Liver (tissue), 9 donors: ENCODE measurements around the gene B4GALT5. TPM values are rescaled to one million over a fixed set of nuclear protein-coding genes. Genes with fewer than 3 reads are reported as not detected.

Experiments used
- DNase-seq: peaks from one replicate; pipeline ENCODE4 v3.0.0-alpha.2; 2017; ENCODE audit warnings: low spot score
- H3K27ac ChIP-seq, 2 donors: one replicate each; pipeline ENCODE4 v1.7.0; 2013; ENCODE audit warnings: inconsistent platforms in 2 of 2, low read length in 2 of 2, control low read depth in 1 of 2, low read depth in 1 of 2, mild to moderate bottlenecking in 1 of 2
- H3K27me3 ChIP-seq, 4 donors: one replicate each; pipeline versions ENCODE4 v1.6.1 to v1.7.0; 2013; ENCODE audit warnings: low read length in 3 of 4, inconsistent platforms in 1 of 4, mild to moderate bottlenecking in 1 of 4, moderate library complexity in 1 of 4; ENCODE audit not compliant: control insufficient read depth in 4 of 4, insufficient read depth in 4 of 4
- H3K36me3 ChIP-seq, 4 donors: one replicate each; pipeline versions ENCODE4 v1.6.1 to v1.7.0; 2013; ENCODE audit warnings: low read length in 3 of 4, mild to moderate bottlenecking in 3 of 4, low read depth in 1 of 4, moderate library complexity in 1 of 4; ENCODE audit not compliant: control insufficient read depth in 4 of 4, insufficient read depth in 3 of 4
- H3K4me1 ChIP-seq, 4 donors: one replicate each; pipeline versions ENCODE4 v1.6.1 to v1.7.0; 2013; ENCODE audit warnings: low read length in 3 of 4, mild to moderate bottlenecking in 3 of 4, moderate library complexity in 1 of 4; ENCODE audit not compliant: control insufficient read depth in 4 of 4, insufficient read depth in 4 of 4
- H3K4me3 ChIP-seq, 3 donors: one replicate each; pipeline versions ENCODE4 v1.6.1 to v1.7.0; 2013; ENCODE audit warnings: low read length in 3 of 3, control low read depth in 1 of 3, low read depth in 1 of 3, mild to moderate bottlenecking in 1 of 3
- H3K9ac ChIP-seq, 2 donors: one replicate each; pipeline ENCODE4 v1.7.0; 2013; ENCODE audit warnings: low read length in 2 of 2, mild to moderate bottlenecking in 2 of 2, moderate library complexity in 2 of 2, control low read depth in 1 of 2, low read depth in 1 of 2
- H3K9me3 ChIP-seq, 4 donors: one replicate each; pipeline versions ENCODE4 v1.6.1 to v1.7.0; 2013; ENCODE audit warnings: low read length in 3 of 4; ENCODE audit not compliant: control insufficient read depth in 4 of 4
- EGR1 ChIP-seq, 2 donors: IDR thresholded peaks; 2 replicates each; pipeline ENCODE4 v1.6.1; 2016 to 2018; ENCODE audit warnings: antibody characterized with exemption in 2 of 2, low read depth in 2 of 2
- FOXA1 ChIP-seq: IDR thresholded peaks from 2 replicates; pipeline ENCODE4 v1.6.1; 2016; ENCODE audit warnings: antibody characterized with exemption
- FOXA2 ChIP-seq: IDR thresholded peaks from 2 replicates; pipeline ENCODE4 v1.6.1; 2016; ENCODE audit warnings: antibody characterized with exemption
- GABPA ChIP-seq, 2 donors: IDR thresholded peaks in 1 of 2; conservative IDR thresholded peaks in 1 of 2; 2 replicates each; pipeline ENCODE4 v1.6.1; 2016; ENCODE audit warnings: antibody characterized with exemption in 2 of 2, mild to moderate bottlenecking in 1 of 2, moderate library complexity in 1 of 2
- HNF4A ChIP-seq, 2 donors: conservative IDR thresholded peaks; 2 replicates each; pipeline ENCODE4 v1.6.1; 2016; ENCODE audit warnings: antibody characterized with exemption in 2 of 2, mild to moderate bottlenecking in 2 of 2
- HNF4G ChIP-seq: IDR thresholded peaks from 2 replicates; pipeline ENCODE4 v1.6.1; 2016; ENCODE audit warnings: antibody characterized with exemption
- JUND ChIP-seq, 2 donors: IDR thresholded peaks; 2 replicates each; pipeline ENCODE4 v1.6.1; 2016; ENCODE audit warnings: antibody characterized with exemption in 2 of 2
- NR2F2 ChIP-seq: IDR thresholded peaks from 2 replicates; pipeline ENCODE4 v1.6.1; 2016; ENCODE audit warnings: antibody characterized with exemption
- RAD21 ChIP-seq, 2 donors: IDR thresholded peaks; 2 replicates each; pipeline ENCODE4 v1.6.1; 2016; ENCODE audit warnings: antibody characterized with exemption in 2 of 2, mild to moderate bottlenecking in 2 of 2
- RXRA ChIP-seq, 2 donors: IDR thresholded peaks; 2 replicates each; pipeline ENCODE4 v1.6.1; 2017 to 2018; ENCODE audit warnings: antibody characterized with exemption in 2 of 2, mild to moderate bottlenecking in 1 of 2
- SP1 ChIP-seq: IDR thresholded peaks from 2 replicates; pipeline ENCODE4 v1.6.1; 2018; ENCODE audit warnings: antibody characterized with exemption, mild to moderate bottlenecking
- TAF1 ChIP-seq: conservative IDR thresholded peaks from 2 replicates; pipeline ENCODE4 v1.6.1; 2016; ENCODE audit warnings: antibody characterized with exemption, mild to moderate bottlenecking
- YY1 ChIP-seq: IDR thresholded peaks from 2 replicates; pipeline ENCODE4 v1.6.1; 2016; ENCODE audit warnings: antibody characterized with exemption, mild to moderate bottlenecking
- WGBS: extraction: QIAGEN DNeasy Blood & Tissue Kit; methylation state at CpG from one replicate; pipeline ENCODE4 v1.1.7; 2013; 5-methylcytosine and 5-hydroxymethylcytosine counted together
- polyA plus RNA-seq, 2 donors: library from polyadenylated mRNA; stranded (reverse) in 1 of 2; unstranded in 1 of 2; fragments of 200-250 nt in 1 of 2; fragments of >200 nt in 1 of 2; fragmentation: Nextera tagmentation in 1 of 2; extraction: Ambion mirVana in 1 of 2; gene quantifications; one replicate each; pipeline versions ENCODE4 v1.2.1 to v1.2.3, GENCODE V29; 2013 to 2015
- total RNA-seq, 2 donors: library from RNA; depleted of rRNA; stranded (reverse); fragments of >200 nt; gene quantifications; one replicate each; pipeline ENCODE4 v1.2.3, GENCODE V29; 2014
- TF ChIP-seq, protein P1 (sequence below): fragments of 150-350 bp; IDR thresholded peaks from 2 replicates; pipeline ENCODE4 v1.5.1; 2017; ENCODE audit warnings: improper control_type of control experiment, low read depth, low read length; ENCODE audit not compliant: missing input control
- TF ChIP-seq, protein P2 (sequence below): IDR thresholded peaks from 2 replicates; pipeline ENCODE4 v1.6.1; 2016; ENCODE audit warnings: antibody characterized with exemption, mild to moderate bottlenecking
- TF ChIP-seq, protein P3 (sequence below): IDR thresholded peaks from 2 replicates; pipeline ENCODE4 v1.6.1; 2016; ENCODE audit warnings: antibody characterized with exemption
- TF ChIP-seq, protein P4 (sequence below): IDR thresholded peaks from 2 replicates; pipeline ENCODE4 v1.6.1; 2016; ENCODE audit warnings: antibody characterized with exemption
- TF ChIP-seq, protein P5 (sequence below): IDR thresholded peaks from 2 replicates; pipeline ENCODE4 v1.6.1; 2016; ENCODE audit warnings: antibody characterized with exemption
- donor health status: healthy.
- donor health status: healthy.
- donor health status: healthy.
- donor health status: healthy.
- donor health status: healthy.

Gene B4GALT5
- total and polyA plus RNA-seq, 4 donors = 2.0 to 28.2 (median 14.4) TPM

DNA sequence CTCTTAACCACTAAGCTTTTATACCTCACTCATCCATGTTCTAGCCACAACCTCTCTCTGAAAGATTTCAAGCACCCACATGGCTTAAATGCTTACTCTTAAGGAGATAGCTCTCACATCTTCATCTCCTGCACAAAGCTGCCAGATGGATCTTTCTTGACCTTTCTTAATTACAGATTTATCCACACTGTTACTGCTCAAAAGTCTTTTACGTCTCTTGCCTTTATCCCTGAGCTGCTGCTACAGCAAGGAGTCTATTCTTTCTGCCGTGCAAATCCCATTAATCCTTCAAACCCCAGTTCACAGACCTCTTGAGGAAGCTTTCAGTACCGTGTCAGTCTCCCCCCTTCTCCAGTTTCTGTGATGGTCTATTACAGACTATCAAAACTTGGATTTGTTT lies 54.6 kb downstream of the B4GALT5 start:
- no peak overlapping the region for H3K27ac ChIP-seq
- no peaks in the 10 kb centered on the region for H3K9me3 ChIP-seq
- DNase-seq = no peak
- H3K36me3 ChIP-seq = peaks cover 4 to 8% (median 6%) of the 10 kb centered on the region in 4 donors
- no peak overlapping the region for H3K9ac ChIP-seq
- WGBS = 83% methylated on average over 3 of the region's 3 CpGs
- TF ChIP-seq, protein P1, sequence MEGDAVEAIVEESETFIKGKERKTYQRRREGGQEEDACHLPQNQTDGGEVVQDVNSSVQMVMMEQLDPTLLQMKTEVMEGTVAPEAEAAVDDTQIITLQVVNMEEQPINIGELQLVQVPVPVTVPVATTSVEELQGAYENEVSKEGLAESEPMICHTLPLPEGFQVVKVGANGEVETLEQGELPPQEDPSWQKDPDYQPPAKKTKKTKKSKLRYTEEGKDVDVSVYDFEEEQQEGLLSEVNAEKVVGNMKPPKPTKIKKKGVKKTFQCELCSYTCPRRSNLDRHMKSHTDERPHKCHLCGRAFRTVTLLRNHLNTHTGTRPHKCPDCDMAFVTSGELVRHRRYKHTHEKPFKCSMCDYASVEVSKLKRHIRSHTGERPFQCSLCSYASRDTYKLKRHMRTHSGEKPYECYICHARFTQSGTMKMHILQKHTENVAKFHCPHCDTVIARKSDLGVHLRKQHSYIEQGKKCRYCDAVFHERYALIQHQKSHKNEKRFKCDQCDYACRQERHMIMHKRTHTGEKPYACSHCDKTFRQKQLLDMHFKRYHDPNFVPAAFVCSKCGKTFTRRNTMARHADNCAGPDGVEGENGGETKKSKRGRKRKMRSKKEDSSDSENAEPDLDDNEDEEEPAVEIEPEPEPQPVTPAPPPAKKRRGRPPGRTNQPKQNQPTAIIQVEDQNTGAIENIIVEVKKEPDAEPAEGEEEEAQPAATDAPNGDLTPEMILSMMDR = no peak
- TF ChIP-seq, protein P2, sequence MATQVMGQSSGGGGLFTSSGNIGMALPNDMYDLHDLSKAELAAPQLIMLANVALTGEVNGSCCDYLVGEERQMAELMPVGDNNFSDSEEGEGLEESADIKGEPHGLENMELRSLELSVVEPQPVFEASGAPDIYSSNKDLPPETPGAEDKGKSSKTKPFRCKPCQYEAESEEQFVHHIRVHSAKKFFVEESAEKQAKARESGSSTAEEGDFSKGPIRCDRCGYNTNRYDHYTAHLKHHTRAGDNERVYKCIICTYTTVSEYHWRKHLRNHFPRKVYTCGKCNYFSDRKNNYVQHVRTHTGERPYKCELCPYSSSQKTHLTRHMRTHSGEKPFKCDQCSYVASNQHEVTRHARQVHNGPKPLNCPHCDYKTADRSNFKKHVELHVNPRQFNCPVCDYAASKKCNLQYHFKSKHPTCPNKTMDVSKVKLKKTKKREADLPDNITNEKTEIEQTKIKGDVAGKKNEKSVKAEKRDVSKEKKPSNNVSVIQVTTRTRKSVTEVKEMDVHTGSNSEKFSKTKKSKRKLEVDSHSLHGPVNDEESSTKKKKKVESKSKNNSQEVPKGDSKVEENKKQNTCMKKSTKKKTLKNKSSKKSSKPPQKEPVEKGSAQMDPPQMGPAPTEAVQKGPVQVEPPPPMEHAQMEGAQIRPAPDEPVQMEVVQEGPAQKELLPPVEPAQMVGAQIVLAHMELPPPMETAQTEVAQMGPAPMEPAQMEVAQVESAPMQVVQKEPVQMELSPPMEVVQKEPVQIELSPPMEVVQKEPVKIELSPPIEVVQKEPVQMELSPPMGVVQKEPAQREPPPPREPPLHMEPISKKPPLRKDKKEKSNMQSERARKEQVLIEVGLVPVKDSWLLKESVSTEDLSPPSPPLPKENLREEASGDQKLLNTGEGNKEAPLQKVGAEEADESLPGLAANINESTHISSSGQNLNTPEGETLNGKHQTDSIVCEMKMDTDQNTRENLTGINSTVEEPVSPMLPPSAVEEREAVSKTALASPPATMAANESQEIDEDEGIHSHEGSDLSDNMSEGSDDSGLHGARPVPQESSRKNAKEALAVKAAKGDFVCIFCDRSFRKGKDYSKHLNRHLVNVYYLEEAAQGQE = no peak
- TF ChIP-seq GABPA (IDR thresholded peaks at IDR 0.05 in 1 of 2, conservative IDR thresholded peaks at IDR 0.05 in 1 of 2) (no peak), TAF1 (no peak), SP1 (no peak), JUND (IDR thresholded peaks at IDR 0.05) (no peak), FOXA1 (no peak), HNF4G (no peak), YY1 (no peak), RXRA (IDR thresholded peaks at IDR 0.05) (no peak)
- TF ChIP-seq, protein P3, sequence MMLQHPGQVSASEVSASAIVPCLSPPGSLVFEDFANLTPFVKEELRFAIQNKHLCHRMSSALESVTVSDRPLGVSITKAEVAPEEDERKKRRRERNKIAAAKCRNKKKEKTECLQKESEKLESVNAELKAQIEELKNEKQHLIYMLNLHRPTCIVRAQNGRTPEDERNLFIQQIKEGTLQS = no peak
- no peaks in the 10 kb centered on the region for H3K27me3 ChIP-seq
- no peak overlapping the region for H3K4me3 ChIP-seq
- H3K4me1 ChIP-seq = peaks cover 7 to 35% (median 20%) of the 10 kb centered on the region in 4 donors

DNA sequence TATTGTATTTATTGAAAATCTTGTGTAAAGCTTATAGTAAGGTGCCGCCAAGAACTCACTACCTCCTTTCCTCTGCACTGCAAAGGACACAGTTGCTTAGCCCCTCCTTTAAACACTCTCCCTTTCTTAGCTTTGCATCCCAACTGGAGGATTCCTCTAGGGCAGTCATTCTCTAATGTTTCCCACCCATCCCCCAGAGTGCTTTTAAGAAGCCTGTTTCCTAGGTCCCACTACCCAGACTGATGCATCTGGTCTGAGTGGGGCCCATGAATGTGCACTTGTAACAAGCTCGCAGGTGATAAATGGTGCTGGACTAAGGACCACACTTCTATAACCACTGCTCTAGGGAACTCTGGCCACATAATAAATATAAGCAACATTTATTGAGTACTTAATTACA lies 55.2 kb downstream of the B4GALT5 start:
- H3K4me3 ChIP-seq = no peak overlapping the region
- TF ChIP-seq HNF4A (conservative IDR thresholded peaks at IDR 0.05) (no peak), EGR1 (IDR thresholded peaks at IDR 0.05; ENCODE audit: low read depth in 2 of 2) (no peak), TAF1 (no peak), SP1 (no peak), JUND (IDR thresholded peaks at IDR 0.05) (no peak), FOXA2 (no peak), RAD21 (IDR thresholded peaks at IDR 0.05) (no peak), RXRA (IDR thresholded peaks at IDR 0.05) (no peak), NR2F2 (no peak), GABPA (IDR thresholded peaks at IDR 0.05 in 1 of 2, conservative IDR thresholded peaks at IDR 0.05 in 1 of 2) (no peak)
- TF ChIP-seq, protein P1 = no peak
- TF ChIP-seq, protein P4, sequence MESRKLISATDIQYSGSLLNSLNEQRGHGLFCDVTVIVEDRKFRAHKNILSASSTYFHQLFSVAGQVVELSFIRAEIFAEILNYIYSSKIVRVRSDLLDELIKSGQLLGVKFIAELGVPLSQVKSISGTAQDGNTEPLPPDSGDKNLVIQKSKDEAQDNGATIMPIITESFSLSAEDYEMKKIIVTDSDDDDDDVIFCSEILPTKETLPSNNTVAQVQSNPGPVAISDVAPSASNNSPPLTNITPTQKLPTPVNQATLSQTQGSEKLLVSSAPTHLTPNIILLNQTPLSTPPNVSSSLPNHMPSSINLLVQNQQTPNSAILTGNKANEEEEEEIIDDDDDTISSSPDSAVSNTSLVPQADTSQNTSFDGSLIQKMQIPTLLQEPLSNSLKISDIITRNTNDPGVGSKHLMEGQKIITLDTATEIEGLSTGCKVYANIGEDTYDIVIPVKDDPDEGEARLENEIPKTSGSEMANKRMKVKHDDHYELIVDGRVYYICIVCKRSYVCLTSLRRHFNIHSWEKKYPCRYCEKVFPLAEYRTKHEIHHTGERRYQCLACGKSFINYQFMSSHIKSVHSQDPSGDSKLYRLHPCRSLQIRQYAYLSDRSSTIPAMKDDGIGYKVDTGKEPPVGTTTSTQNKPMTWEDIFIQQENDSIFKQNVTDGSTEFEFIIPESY = no peak
- TF ChIP-seq, protein P5, sequence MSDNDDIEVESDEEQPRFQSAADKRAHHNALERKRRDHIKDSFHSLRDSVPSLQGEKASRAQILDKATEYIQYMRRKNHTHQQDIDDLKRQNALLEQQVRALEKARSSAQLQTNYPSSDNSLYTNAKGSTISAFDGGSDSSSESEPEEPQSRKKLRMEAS = no peak
- TF ChIP-seq, protein P3 = no peak
- no peak for DNase-seq
- no peaks in the 10 kb centered on the region for H3K27me3 ChIP-seq
- 94% methylated on average over 2 of the region's 2 CpGs for WGBS
- H3K9ac ChIP-seq = no peak overlapping the region
- H3K9me3 ChIP-seq = no peaks in the 10 kb centered on the region
- H3K27ac ChIP-seq = no peak overlapping the region
- peaks cover 7 to 35% (median 20%) of the 10 kb centered on the region in 4 donors for H3K4me1 ChIP-seq
- H3K36me3 ChIP-seq = peaks cover 9 to 11% (median 10%) of the 10 kb centered on the region in 4 donors
